Common myeloid progenitor, CD34-positive (primary cell): Measurements from ENCODE around the gene ETS1.
A peak's percentile ranks its signal among the peaks of the same experiment; 100 is the strongest.

Experiments used
- CTCF ChIA-PET: fragments of 350-600 bp; sonication (Branson Sonifier 250); formaldehyde crosslinking; loops from one replicate; lab custom pipeline; 2021; ENCODE audit warnings: antibody characterized with exemption; lab: Charles Lee
- POLR2A ChIA-PET: fragments of 350-600 bp; sonication (Branson Sonifier 250); formaldehyde crosslinking; loops from one replicate; lab custom pipeline; 2021; ENCODE audit warnings: antibody characterized with exemption; lab: Charles Lee
- DNase-seq, 3 donors: peaks; one replicate each; pipeline versions ENCODE4 v3.0.0 to v3.0.0-alpha.2; 2013
- H3K27ac ChIP-seq, 2 experiments: 1 replicate in 1 of 2; 2 replicates in 1 of 2; pipeline ENCODE4 v1.7.0; 2013; ENCODE audit warnings: inconsistent platforms in 2 of 2, low read length in 2 of 2, mild to moderate bottlenecking in 2 of 2, low read depth in 1 of 2, moderate library complexity in 1 of 2; ENCODE audit not compliant: severe bottlenecking in 2 of 2, insufficient read depth in 1 of 2, poor library complexity in 1 of 2
- H3K27me3 ChIP-seq, 5 experiments: replicated peaks in 2 of 5; 1 replicate in 3 of 5; 2 replicates in 2 of 5; pipeline versions ENCODE4 v1.6.1 to v1.7.0; 2013; ENCODE audit warnings: low read length in 4 of 5, mild to moderate bottlenecking in 2 of 5, moderate library complexity in 2 of 5, inconsistent platforms in 1 of 5; ENCODE audit not compliant: insufficient read depth in 5 of 5, control insufficient read depth in 4 of 5
- H3K36me3 ChIP-seq, 4 experiments: 1 replicate in 2 of 4; 2 replicates in 2 of 4; pipeline versions ENCODE4 v1.6.1 to v1.7.0; 2013; ENCODE audit warnings: low read length in 3 of 4, control low read depth in 1 of 4, mild to moderate bottlenecking in 1 of 4; ENCODE audit not compliant: control insufficient read depth in 4 of 4, insufficient read depth in 4 of 4
- H3K4me1 ChIP-seq, 4 experiments: 1 replicate in 3 of 4; 2 replicates in 1 of 4; pipeline versions ENCODE4 v1.6.1 to v1.7.1; 2013; ENCODE audit warnings: low read length in 3 of 4, mild to moderate bottlenecking in 3 of 4, control low read depth in 1 of 4, inconsistent platforms in 1 of 4, moderate library complexity in 1 of 4; ENCODE audit not compliant: control insufficient read depth in 4 of 4, insufficient read depth in 4 of 4; ENCODE audit errors: control extremely low read depth in 1 of 4
- H3K4me3 ChIP-seq, 7 experiments: 1 replicate in 4 of 7; 2 replicates in 3 of 7; pipeline versions ENCODE4 v1.5.1 to v1.7.0; 2013; ENCODE audit warnings: mild to moderate bottlenecking in 7 of 7, low read length in 6 of 7, moderate library complexity in 6 of 7, inconsistent platforms in 2 of 7, low read depth in 2 of 7, control low read depth in 1 of 7; ENCODE audit not compliant: insufficient read depth in 4 of 7, control insufficient read depth in 1 of 7; ENCODE audit errors: extremely low read depth in 1 of 7
- H3K9me3 ChIP-seq, 5 experiments: 1 replicate in 4 of 5; 2 replicates in 1 of 5; pipeline versions ENCODE4 v1.6.1 to v1.7.1; 2013; ENCODE audit warnings: low read length in 4 of 5, mild to moderate bottlenecking in 2 of 5, inconsistent platforms in 1 of 5, low read depth in 1 of 5, moderate library complexity in 1 of 5; ENCODE audit not compliant: control insufficient read depth in 4 of 5, insufficient read depth in 2 of 5; ENCODE audit errors: control extremely low read depth in 1 of 5
- WGBS: methylation state at CpG from one replicate; pipeline ENCODE4 v1.1.5; 2013; ENCODE audit not compliant: insufficient coverage; 5-methylcytosine and 5-hydroxymethylcytosine counted together

The ETS1 gene

DNA sequence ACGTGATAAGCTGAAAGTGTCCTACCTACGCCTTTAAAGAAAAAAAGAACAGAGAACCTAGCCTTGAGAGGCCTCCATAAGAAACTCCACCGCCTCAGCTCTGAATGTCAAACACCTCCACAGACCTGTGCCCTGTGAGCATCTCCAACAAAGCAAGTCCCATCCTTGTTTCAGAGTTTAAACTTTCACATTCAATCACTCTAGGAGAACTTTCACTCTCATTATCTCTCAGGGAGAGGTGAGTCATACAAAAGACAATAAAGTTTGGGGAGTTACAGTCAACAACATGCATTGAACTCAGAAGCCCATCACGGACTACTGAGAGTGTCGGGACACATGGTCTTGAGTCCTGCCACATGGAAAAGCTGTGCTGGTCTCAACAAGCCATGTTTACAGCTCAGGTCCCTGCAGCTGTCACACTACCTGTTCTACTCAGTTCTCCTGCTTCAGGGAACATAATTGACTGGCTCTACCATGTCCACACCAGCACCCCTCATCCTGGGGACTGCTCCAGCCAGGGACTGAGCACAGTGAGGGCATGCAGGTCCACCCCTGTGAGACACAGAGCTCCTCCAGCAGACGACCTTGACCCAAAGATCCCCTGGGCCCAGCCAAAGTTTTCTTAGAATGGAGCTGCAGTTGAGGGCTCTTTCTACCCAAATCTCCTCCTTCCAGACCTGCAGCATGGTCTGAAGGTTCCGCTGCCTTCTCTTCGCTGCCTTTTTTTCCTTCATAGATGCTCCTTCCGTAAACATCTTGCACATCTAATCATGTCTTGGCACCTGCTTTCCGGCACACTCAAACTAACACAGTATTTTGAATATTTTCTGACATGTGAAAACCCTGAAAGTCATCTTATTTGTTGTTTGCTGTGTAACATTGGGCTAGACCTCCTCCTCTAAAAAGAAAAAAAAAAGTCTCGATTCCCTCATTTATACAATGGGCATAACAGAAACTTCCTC is 114.9 kb downstream of the ETS1 start:
- ChIA-PET POLR2A (no interaction called here), CTCF (interaction anchor here (1.0 to 1.3 kb wide), 4 partner anchors 9 to 164 kb away, joined by 3 to 4 read pairs (median 3); no protein-coding TSS in a partner anchor)
- 95% methylated on average over 9 of the region's 11 CpGs for WGBS
- peaks cover 6 to 51% (median 9%) of the 10 kb centered on the region in 4 experiments for H3K36me3 ChIP-seq
- H3K4me3 ChIP-seq, result no peak overlapping the region
- DNase-seq, result peak in 1 of 3 donors; percentile 15
- peaks cover 0 to 12% (median 10%) of the 10 kb centered on the region in 4 experiments for H3K4me1 ChIP-seq
- H3K27ac ChIP-seq, result no peak overlapping the region
- peaks cover 0 to 2% (median 0%) of the 10 kb centered on the region in 5 experiments for H3K9me3 ChIP-seq
- peaks cover 0 to 3% (median 0%) of the 10 kb centered on the region in 5 experiments for H3K27me3 ChIP-seq

DNA sequence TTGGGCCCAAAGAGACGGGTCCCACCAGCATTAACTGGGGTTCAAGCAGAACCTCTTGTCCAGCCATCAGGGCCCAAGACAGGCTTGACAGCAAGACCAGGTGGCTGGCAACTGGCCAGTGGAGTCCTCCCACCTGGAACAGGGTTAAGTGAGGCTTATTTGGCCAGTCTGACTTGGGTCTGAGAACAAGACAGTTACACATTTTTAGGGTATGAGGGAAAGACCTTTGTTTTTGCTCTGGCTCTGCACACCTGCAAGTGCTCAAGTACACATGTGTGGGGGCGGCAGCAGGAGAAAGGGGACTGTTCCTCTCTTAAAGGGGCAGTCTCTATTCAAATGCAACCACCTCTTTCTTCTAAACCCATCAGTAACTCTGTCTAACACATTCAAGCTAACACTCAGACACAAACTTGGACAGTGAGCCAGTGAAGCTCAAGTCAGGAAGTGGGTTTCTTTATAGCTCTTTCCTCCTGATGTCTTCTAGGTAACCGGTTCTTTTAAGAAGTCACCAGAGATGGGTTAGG is 116.2 kb downstream of the ETS1 start:
- POLR2A ChIA-PET, result interaction anchor here (0.6 kb wide), 1 partner anchor 281 kb away, joined by 3 read pairs; no protein-coding TSS in a partner anchor
- peak in 1 of 3 donors; percentile 25 for DNase-seq
- WGBS, result 48% methylated on average over 2 of the region's 3 CpGs

DNA sequence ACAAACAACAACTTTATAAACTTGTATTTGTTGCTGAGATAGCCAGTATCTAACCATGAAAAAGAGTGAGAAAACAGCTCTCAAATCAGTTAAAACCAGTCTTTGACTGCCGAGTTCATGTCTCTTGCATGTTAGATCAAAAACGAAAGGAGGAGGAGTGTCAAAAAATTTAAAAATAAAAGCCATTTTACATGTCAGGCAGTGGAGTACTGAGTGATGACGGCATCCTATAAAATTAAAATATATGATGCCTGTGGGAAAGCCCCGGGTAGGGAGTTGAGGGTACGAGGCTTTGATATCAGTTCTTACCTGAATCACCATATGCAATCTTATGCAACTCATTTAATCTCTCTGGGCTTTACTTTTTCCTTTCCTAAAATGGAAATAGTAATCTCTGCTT is 117.3 kb downstream of the ETS1 start:
- H3K4me1 ChIP-seq, result peaks cover 0 to 17% (median 14%) of the 10 kb centered on the region in 4 experiments
- ChIA-PET CTCF (no interaction called here), POLR2A (no interaction called here)
- H3K4me3 ChIP-seq, result no peak overlapping the region
- H3K27me3 ChIP-seq, result peaks cover 0 to 3% (median 0%) of the 10 kb centered on the region in 5 experiments
- DNase-seq, result no peak
- H3K9me3 ChIP-seq, result no peaks in the 10 kb centered on the region
- H3K27ac ChIP-seq, result no peak overlapping the region
- 100% methylated on average over 2 of the region's 5 CpGs for WGBS
- peaks cover 0 to 53% (median 11%) of the 10 kb centered on the region in 4 experiments for H3K36me3 ChIP-seq

More for the DNA sequence above, 116.2 kb downstream of the ETS1 start:
- Histone ChIP-seq H3K36me3 (peaks cover 1 to 50% (median 10%) of the 10 kb centered on the region in 4 experiments), H3K27ac (no peak overlapping the region), H3K4me1 (peaks cover 0 to 12% (median 10%) of the 10 kb centered on the region in 4 experiments), H3K27me3 (peaks cover 0 to 3% (median 0%) of the 10 kb centered on the region in 5 experiments), H3K9me3 (no peaks in the 10 kb centered on the region), H3K4me3 (no peak overlapping the region)
- CTCF ChIA-PET, result interaction anchor here (1.0 to 1.4 kb wide), 2 partner anchors 13 to 166 kb away, joined by 3 to 4 read pairs; no protein-coding TSS in a partner anchor

DNA sequence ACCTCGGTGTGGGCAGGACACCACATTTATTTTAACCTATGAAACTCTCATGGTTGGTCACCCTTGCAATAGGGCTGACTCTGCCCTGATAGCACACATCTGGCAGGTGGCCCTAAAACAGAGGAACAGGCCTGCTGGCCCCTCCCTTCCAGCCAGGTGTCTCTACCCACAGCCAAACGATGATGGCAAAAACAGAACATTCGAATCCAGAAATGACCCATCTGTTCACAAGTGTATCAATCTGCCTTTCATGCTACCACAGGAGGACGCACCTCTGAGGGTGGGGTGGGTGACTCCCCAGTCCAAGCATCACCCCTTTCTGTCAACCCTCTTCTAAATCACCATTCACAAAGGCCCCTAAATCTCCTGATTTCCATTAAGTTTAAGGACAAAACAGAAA is 118.1 kb downstream of the ETS1 start:
- H3K27me3 ChIP-seq, result peaks cover 0 to 3% (median 0%) of the 10 kb centered on the region in 5 experiments
- ChIA-PET POLR2A (no interaction called here), CTCF (interaction anchor here (1.0 to 1.8 kb wide), 2 partner anchors 12 to 16 kb away, joined by 3 read pairs; no protein-coding TSS in a partner anchor)
- H3K4me3 ChIP-seq, result no peak overlapping the region
- DNase-seq, result no peak
- H3K36me3 ChIP-seq, result peaks cover 0 to 49% (median 11%) of the 10 kb centered on the region in 4 experiments
- H3K9me3 ChIP-seq, result no peaks in the 10 kb centered on the region
- no peak overlapping the region for H3K27ac ChIP-seq
- H3K4me1 ChIP-seq, result peaks cover 0 to 21% (median 17%) of the 10 kb centered on the region in 4 experiments
- 86% methylated on average over 4 of the region's 4 CpGs for WGBS

DNA sequence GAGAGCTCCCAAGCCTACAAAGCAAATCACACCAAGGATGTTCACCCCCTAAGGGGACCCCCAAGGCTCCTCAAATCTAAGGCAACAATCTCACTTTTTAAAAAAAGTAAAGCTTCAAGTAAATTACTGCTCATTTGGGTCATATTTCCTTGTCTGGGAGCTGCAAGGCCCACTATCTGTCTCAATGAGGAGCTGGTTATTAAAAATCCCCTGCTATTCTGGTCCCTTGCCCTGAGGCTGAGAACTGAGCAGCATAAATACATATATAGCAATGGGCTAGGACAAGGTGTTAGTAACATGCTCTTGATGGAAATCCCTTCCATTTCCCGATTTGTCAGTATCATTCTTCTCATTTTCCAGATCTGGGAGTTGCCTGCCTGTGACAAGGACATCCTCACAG is 119.2 kb downstream of the ETS1 start:
- Histone ChIP-seq H3K4me3 (no peak overlapping the region), H3K27ac (no peak overlapping the region), H3K27me3 (peaks cover 0 to 3% (median 0%) of the 10 kb centered on the region in 5 experiments), H3K4me1 (peaks cover 0 to 21% (median 17%) of the 10 kb centered on the region in 4 experiments), H3K36me3 (peaks cover 2 to 46% (median 14%) of the 10 kb centered on the region in 4 experiments), H3K9me3 (no peaks in the 10 kb centered on the region)
- no peak for DNase-seq
- whole genome bisulfite sequencing, result 86% methylated on average over 1 of the region's 1 CpG
- CTCF ChIA-PET, result interaction anchor here (0.8 to 1.8 kb wide), 3 partner anchors 10 to 49 kb away, joined by 3 read pairs; no protein-coding TSS in a partner anchor
- POLR2A ChIA-PET, result interaction anchor here (0.6 kb wide), 1 partner anchor 122 kb away, joined by 6 read pairs; no protein-coding TSS in a partner anchor

DNA sequence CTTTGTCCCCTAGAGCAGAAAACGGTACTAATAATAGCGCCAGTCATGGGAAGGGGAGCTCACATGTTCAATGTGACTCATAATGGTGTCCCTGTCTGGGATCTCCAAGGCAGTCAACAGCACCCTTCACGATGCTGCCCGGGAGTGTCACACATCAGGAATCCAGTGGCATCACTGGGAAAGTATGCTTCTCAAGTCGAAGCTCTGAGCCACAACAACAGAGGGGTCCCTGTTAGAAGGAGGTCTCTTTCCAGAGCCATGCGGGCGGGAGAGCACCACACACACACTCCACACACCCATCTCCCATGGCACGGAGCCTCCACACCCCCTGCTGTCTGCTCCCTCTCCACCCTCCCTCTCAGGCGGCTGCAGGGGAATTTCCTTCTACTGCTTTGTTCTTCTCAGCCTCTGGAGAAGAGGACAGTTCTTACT is 119.7 kb downstream of the ETS1 start:
- 97% methylated on average over 8 of the region's 9 CpGs for WGBS
- ChIA-PET POLR2A (no interaction called here), CTCF (interaction anchor here (0.8 to 1.8 kb wide), 4 partner anchors 10 to 177 kb away, joined by 3 to 4 read pairs (median 3); no protein-coding TSS in a partner anchor)
- Histone ChIP-seq H3K4me1 (peaks cover 0 to 21% (median 17%) of the 10 kb centered on the region in 4 experiments), H3K36me3 (peaks cover 5 to 49% (median 15%) of the 10 kb centered on the region in 4 experiments), H3K4me3 (no peak overlapping the region), H3K9me3 (no peaks in the 10 kb centered on the region), H3K27ac (no peak overlapping the region), H3K27me3 (peaks cover 0 to 3% (median 0%) of the 10 kb centered on the region in 5 experiments)
- DNase-seq, result no peak
